Measurements from ENCODE around the gene DIP2C. TPM values are rescaled to one million over a fixed set of nuclear protein-coding genes. Genes with fewer than 3 reads are reported as not detected.

DIP2C gene
- polyA plus RNA-seq, 1 of the 3 experiments (the other 2 are of a cell fraction) = 8.7 TPM

DNA sequence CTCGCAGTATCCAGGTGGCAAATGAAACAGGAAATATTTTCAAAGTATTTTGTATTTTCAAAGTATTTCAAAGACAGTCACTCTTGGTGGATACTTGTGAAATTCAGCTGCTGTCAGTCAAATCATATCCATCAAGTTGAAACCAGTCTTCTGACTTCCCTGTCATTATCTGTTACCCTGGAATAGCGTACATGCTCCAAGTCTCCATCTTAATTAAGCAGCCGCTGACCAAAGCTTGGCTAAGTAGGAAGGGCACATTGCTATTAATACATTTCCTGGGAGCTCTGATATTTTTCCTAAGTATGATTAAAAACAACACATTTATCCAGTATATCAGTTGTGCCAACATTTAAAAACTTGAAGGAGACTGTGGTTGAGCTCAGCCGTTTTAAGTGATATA lies 442.0 kb downstream of the DIP2C start:
- Histone ChIP-seq H3K4me1 (ENCODE audit: control insufficient read depth in 1 of 2, insufficient read depth in 2 of 2, low read depth in 1 of 2, low read length in 1 of 2) (no peaks in the 10 kb centered on the region; a peak in 1 of 4 replicates), H3K9ac (no peak overlapping the region), H3K27ac (ENCODE audit: low read depth in 2 of 2, low read length in 1 of 2) (no peak overlapping the region), H3K9me3 (no peaks in the 10 kb centered on the region), H3K4me2 (no peak overlapping the region), H3K27me3 (ENCODE audit: insufficient read depth) (no peaks in the 10 kb centered on the region), H3K79me2 (ENCODE audit: insufficient read depth) (no peaks in the 10 kb centered on the region), H3K4me3 (ENCODE audit: low read depth in 2 of 2, low read length in 1 of 2) (no peak overlapping the region), H4K20me1 (ENCODE audit: insufficient read depth) (no peaks in the 10 kb centered on the region), H3F3A (replicated peaks; ENCODE audit: insufficient read depth) (no peaks in the 10 kb centered on the region), H3K9me2 (no peaks in the 10 kb centered on the region), H2AFZ (ENCODE audit: low read depth) (no peak overlapping the region), H3K36me3 (replicated peaks in 1 of 2; ENCODE audit: control insufficient read depth in 1 of 2, insufficient read depth in 2 of 2, low read length in 1 of 2) (peaks cover 68 to 88% of the 10 kb centered on the region in 2 experiments)
- no peak for TF ChIP-seq EZH2phosphoT487 (IDR thresholded peaks at IDR 0.05; ENCODE audit: borderline replicate concordance, low read depth)
- no peak for TF ChIP-seq CTCF (IDR thresholded peaks at IDR 0.05)
- TF ChIP-seq FOXJ3 (CRISPR knock-in tag; IDR thresholded peaks at IDR 0.05) = no peak
- TF ChIP-seq POLR2AphosphoS5 (IDR thresholded peaks at IDR 0.05; ENCODE audit: low read depth, low read length) = no peak
- TF ChIP-seq MAX (IDR thresholded peaks at IDR 0.05; ENCODE audit: low read depth) = no peak
- TF ChIP-seq, protein P1, sequence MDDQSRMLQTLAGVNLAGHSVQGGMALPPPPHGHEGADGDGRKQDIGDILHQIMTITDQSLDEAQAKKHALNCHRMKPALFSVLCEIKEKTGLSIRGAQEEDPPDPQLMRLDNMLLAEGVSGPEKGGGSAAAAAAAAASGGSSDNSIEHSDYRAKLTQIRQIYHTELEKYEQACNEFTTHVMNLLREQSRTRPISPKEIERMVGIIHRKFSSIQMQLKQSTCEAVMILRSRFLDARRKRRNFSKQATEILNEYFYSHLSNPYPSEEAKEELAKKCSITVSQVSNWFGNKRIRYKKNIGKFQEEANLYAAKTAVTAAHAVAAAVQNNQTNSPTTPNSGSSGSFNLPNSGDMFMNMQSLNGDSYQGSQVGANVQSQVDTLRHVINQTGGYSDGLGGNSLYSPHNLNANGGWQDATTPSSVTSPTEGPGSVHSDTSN (IDR thresholded peaks at IDR 0.05) = no peak
- no peak for TF ChIP-seq ZBTB33 (IDR thresholded peaks at IDR 0.05; ENCODE audit: borderline replicate concordance, low read depth)
- TF ChIP-seq NFIC (IDR thresholded peaks at IDR 0.05; ENCODE audit: borderline replicate concordance) = no peak
- no peak for TF ChIP-seq EP300 (IDR thresholded peaks at IDR 0.05; ENCODE audit: borderline replicate concordance in 1 of 2, low read depth in 1 of 2, low read length in 1 of 2)
- no peak for TF ChIP-seq GATA2 (CRISPR knock-in tag; IDR thresholded peaks at IDR 0.05)
- no peak for TF ChIP-seq JUND (IDR thresholded peaks at IDR 0.05)
- DNase-seq = no peak
- WGBS (ENCODE audit: low lambda C conversion rate) = 96% methylated on average over 4 of the region's 4 CpGs
- POLR2A ChIA-PET = no interaction called here
- CTCF ChIA-PET = interaction anchor here (1.3 kb wide), 1 partner anchor 11 kb away, joined by 3 read pairs; no protein-coding TSS in a partner anchor

GRCh38 chr10:246431-246830 lies 443.0 kb downstream of the DIP2C start:
- Histone ChIP-seq H3K9me2 (no peaks in the 10 kb centered on the region), H3K27me3 (ENCODE audit: insufficient read depth) (no peaks in the 10 kb centered on the region), H3K4me1 (ENCODE audit: control insufficient read depth in 1 of 2, insufficient read depth in 2 of 2, low read depth in 1 of 2, low read length in 1 of 2) (no peaks in the 10 kb centered on the region; a peak in 1 of 4 replicates), H3K4me2 (no peak overlapping the region), H3K27ac (ENCODE audit: low read depth in 2 of 2, low read length in 1 of 2) (no peak overlapping the region), H3K36me3 (replicated peaks in 1 of 2; ENCODE audit: control insufficient read depth in 1 of 2, insufficient read depth in 2 of 2, low read length in 1 of 2) (peaks cover 73 to 88% of the 10 kb centered on the region in 2 experiments), H2AFZ (ENCODE audit: low read depth) (no peak overlapping the region), H3F3A (replicated peaks; ENCODE audit: insufficient read depth) (no peaks in the 10 kb centered on the region), H3K9ac (no peak overlapping the region), H4K20me1 (ENCODE audit: insufficient read depth) (no peaks in the 10 kb centered on the region), H3K4me3 (ENCODE audit: low read depth in 2 of 2, low read length in 1 of 2) (no peak overlapping the region), H3K79me2 (ENCODE audit: insufficient read depth) (no peaks in the 10 kb centered on the region), H3K9me3 (no peaks in the 10 kb centered on the region)
- no peak for DNase-seq
- POLR2A ChIA-PET = no interaction called here
- CTCF ChIA-PET = interaction anchor here (0.8 kb wide), 1 partner anchor 16 kb away, joined by 3 read pairs; no protein-coding TSS in a partner anchor
- 99% methylated on average over 9 of the region's 9 CpGs for WGBS (ENCODE audit: low lambda C conversion rate)
- TF ChIP-seq EP300 (IDR thresholded peaks at IDR 0.05; ENCODE audit: borderline replicate concordance in 1 of 2, low read depth in 1 of 2, low read length in 1 of 2) = no peak
- no peak for TF ChIP-seq NFIC (IDR thresholded peaks at IDR 0.05; ENCODE audit: borderline replicate concordance)
- TF ChIP-seq FOSL2 (IDR thresholded peaks at IDR 0.05; ENCODE audit: borderline replicate concordance, low read depth) = no peak
- no peak for TF ChIP-seq JUND (IDR thresholded peaks at IDR 0.05)
- no peak for TF ChIP-seq ELF1 (IDR thresholded peaks at IDR 0.05)
- TF ChIP-seq NRF1 (IDR thresholded peaks at IDR 0.05; ENCODE audit: low read depth, low read length) = no peak
- TF ChIP-seq, protein P1 (IDR thresholded peaks at IDR 0.05) = no peak
- no peak for TF ChIP-seq MAX (IDR thresholded peaks at IDR 0.05; ENCODE audit: low read depth)
- no peak for TF ChIP-seq RCOR1 (IDR thresholded peaks at IDR 0.05; ENCODE audit: low read length)
- TF ChIP-seq, protein P2, sequence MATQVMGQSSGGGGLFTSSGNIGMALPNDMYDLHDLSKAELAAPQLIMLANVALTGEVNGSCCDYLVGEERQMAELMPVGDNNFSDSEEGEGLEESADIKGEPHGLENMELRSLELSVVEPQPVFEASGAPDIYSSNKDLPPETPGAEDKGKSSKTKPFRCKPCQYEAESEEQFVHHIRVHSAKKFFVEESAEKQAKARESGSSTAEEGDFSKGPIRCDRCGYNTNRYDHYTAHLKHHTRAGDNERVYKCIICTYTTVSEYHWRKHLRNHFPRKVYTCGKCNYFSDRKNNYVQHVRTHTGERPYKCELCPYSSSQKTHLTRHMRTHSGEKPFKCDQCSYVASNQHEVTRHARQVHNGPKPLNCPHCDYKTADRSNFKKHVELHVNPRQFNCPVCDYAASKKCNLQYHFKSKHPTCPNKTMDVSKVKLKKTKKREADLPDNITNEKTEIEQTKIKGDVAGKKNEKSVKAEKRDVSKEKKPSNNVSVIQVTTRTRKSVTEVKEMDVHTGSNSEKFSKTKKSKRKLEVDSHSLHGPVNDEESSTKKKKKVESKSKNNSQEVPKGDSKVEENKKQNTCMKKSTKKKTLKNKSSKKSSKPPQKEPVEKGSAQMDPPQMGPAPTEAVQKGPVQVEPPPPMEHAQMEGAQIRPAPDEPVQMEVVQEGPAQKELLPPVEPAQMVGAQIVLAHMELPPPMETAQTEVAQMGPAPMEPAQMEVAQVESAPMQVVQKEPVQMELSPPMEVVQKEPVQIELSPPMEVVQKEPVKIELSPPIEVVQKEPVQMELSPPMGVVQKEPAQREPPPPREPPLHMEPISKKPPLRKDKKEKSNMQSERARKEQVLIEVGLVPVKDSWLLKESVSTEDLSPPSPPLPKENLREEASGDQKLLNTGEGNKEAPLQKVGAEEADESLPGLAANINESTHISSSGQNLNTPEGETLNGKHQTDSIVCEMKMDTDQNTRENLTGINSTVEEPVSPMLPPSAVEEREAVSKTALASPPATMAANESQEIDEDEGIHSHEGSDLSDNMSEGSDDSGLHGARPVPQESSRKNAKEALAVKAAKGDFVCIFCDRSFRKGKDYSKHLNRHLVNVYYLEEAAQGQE (IDR thresholded peaks at IDR 0.05; ENCODE audit: low read depth, low read length) = no peak
